Uterus (tissue), 4 donors: Measurements from ENCODE around the gene PRKD1. TPM values are rescaled to one million over a fixed set of nuclear protein-coding genes. Genes with fewer than 3 reads are reported as not detected.

Experiments
- DNase-seq, 2 donors: peaks; one replicate each; pipeline ENCODE4 v3.0.0-alpha.2; 2019 to 2020
- H3K27ac ChIP-seq, 2 donors: fragments of 200-600 bp; sonication (generic); 1 replicate in 1 of 2; 2 replicates in 1 of 2; pipeline ENCODE4 v1.5.1; 2016 to 2018
- H3K27me3 ChIP-seq, 2 donors: fragments of 200-600 bp; sonication (generic); one replicate each; pipeline ENCODE4 v1.5.1; 2018 to 2019; ENCODE audit warnings: control low read depth in 1 of 2
- H3K36me3 ChIP-seq, 2 donors: fragments of 200-600 bp; sonication (generic); one replicate each; pipeline ENCODE4 v1.5.1; 2019; ENCODE audit warnings: control low read depth in 1 of 2
- H3K4me1 ChIP-seq, 2 donors: fragments of 200-600 bp; sonication (generic); one replicate each; pipeline ENCODE4 v1.5.1; 2018 to 2019; ENCODE audit warnings: control low read depth in 1 of 2
- H3K4me3 ChIP-seq, 2 donors: fragments of 200-600 bp; sonication (generic); 1 replicate in 1 of 2; 2 replicates in 1 of 2; pipeline ENCODE4 v1.5.1; 2018 to 2019; ENCODE audit warnings: mild to moderate bottlenecking in 1 of 2
- H3K9me3 ChIP-seq, 2 donors: fragments of 200-600 bp; sonication (generic); one replicate each; pipeline ENCODE4 v1.5.1; 2019; ENCODE audit warnings: control low read depth in 1 of 2
- POLR2A ChIP-seq, 2 donors: fragments of 450-650 bp; IDR thresholded peaks; one replicate each; pipeline ENCODE4 v1.6.1; 2016; ENCODE audit warnings: antibody characterized with exemption in 2 of 2, mild to moderate bottlenecking in 1 of 2, moderate library complexity in 1 of 2
- intact Hi-C: fragments of 100-400 bp; cut with DNase I; formaldehyde crosslinking; loops from one replicate; pipeline ENCODE4 v1.15.1; 2023; ENCODE audit warnings: low total_unique reads
- total RNA-seq, 4 donors: library from RNA; depleted of rRNA in 3 of 4; stranded (reverse); fragments of >200 nt in 3 of 4; gene quantifications; one replicate each; pipeline versions ENCODE4 v1.1.0 to v1.2.4, GENCODE V29; 2014 to 2023
- TF ChIP-seq, protein P1 (sequence below), 4 experiments: fragments of 200-600 bp in 2 of 4; fragments of 450-650 bp in 2 of 4; sonication (generic) in 2 of 4; IDR thresholded peaks; one replicate each; pipeline ENCODE4 v1.5.1; 2016 to 2019; ENCODE audit warnings: antibody characterized with exemption in 4 of 4, mild to moderate bottlenecking in 2 of 4, moderate library complexity in 1 of 4
- donor health status: DM: yes; HTN: yes; CAD: no.

Gene PRKD1
- total RNA-seq, 4 donors from 2014 or later, result 6.4 to 47.9 (median 31.5) TPM

DNA sequence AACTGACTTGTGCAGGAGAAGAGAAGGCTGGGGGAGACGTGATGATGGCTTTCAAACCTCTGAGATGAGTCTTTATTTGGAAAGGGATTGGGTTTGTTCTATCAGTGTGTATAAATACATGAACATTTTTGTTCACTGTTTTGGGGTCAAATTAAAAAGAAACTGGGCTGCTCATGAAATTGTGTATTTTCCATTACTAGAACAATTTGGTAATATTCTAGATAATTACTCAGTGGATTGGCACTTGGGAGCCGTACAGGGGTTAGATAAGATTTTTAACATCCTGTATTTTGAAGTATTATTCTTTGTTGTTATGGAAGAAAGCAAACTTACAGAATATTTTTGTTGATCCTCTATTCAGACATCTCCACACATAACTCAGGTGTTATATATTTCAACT is 340.6 kb downstream of the PRKD1 start:
- H3K27ac ChIP-seq, result no peak overlapping the region
- TF ChIP-seq POLR2A (IDR thresholded peaks at IDR 0.05), result no peak
- TF ChIP-seq, protein P1, sequence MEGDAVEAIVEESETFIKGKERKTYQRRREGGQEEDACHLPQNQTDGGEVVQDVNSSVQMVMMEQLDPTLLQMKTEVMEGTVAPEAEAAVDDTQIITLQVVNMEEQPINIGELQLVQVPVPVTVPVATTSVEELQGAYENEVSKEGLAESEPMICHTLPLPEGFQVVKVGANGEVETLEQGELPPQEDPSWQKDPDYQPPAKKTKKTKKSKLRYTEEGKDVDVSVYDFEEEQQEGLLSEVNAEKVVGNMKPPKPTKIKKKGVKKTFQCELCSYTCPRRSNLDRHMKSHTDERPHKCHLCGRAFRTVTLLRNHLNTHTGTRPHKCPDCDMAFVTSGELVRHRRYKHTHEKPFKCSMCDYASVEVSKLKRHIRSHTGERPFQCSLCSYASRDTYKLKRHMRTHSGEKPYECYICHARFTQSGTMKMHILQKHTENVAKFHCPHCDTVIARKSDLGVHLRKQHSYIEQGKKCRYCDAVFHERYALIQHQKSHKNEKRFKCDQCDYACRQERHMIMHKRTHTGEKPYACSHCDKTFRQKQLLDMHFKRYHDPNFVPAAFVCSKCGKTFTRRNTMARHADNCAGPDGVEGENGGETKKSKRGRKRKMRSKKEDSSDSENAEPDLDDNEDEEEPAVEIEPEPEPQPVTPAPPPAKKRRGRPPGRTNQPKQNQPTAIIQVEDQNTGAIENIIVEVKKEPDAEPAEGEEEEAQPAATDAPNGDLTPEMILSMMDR (IDR thresholded peaks at IDR 0.05), result no peak
- no peak for DNase-seq
- no peaks in the 10 kb centered on the region for H3K9me3 ChIP-seq
- no peak overlapping the region for H3K4me3 ChIP-seq
- no peaks in the 10 kb centered on the region for H3K27me3 ChIP-seq
- intact Hi-C loops, result no loop called here
- no peaks in the 10 kb centered on the region for H3K36me3 ChIP-seq
- H3K4me1 ChIP-seq, result no peaks in the 10 kb centered on the region

DNA sequence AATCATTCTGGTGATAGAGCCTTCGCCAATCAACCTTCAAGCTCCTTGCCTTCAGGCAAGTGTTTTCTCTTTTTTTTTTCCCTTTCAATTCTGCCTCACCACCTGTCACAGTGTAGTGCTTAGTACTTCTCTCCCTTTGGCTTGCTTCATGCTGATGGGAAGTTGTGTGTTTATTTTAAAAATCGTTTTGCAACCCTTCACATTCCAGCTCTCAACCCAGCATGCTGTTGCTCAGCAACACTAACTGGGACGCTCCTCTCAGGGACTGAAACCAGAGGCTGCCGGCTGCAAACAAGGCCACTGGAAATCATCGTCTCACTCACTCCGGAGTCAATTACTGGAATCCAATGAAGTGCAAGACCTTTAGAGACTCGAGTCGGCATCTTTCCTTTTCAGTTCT is 342.7 kb downstream of the PRKD1 start:
- Histone ChIP-seq H3K27ac (no peak overlapping the region), H3K4me1 (no peaks in the 10 kb centered on the region), H3K36me3 (no peaks in the 10 kb centered on the region), H3K9me3 (no peaks in the 10 kb centered on the region), H3K4me3 (no peak overlapping the region), H3K27me3 (no peaks in the 10 kb centered on the region)
- peak in 1 of 2 donors; percentile 13 for DNase-seq
- intact Hi-C loops, result no loop called here
- TF ChIP-seq, protein P1 (IDR thresholded peaks at IDR 0.05), result no peak
- no peak for TF ChIP-seq POLR2A (IDR thresholded peaks at IDR 0.05)

DNA sequence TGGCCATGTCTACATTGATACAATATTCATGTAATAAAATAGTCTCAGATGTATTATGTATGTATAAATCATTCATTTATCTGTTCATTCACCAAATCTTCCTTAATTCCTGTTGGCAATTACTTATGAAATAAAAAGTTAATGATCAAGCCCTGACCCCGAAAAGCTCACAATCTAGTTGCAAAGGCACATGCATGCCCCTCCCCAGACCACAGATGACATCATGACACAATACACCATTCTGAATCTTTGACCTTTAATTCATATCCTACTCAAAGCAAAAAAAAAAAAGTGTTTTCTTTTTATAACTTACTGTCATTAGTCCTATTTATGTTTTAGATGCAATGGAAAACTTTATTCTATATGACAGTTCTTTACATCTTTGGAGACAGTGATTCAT is 346.9 kb downstream of the PRKD1 start:
- TF ChIP-seq POLR2A (IDR thresholded peaks at IDR 0.05), result no peak
- no peaks in the 10 kb centered on the region for H3K4me1 ChIP-seq
- intact Hi-C loops, result no loop called here
- no peak for DNase-seq
- H3K27ac ChIP-seq, result no peak overlapping the region
- H3K4me3 ChIP-seq, result no peak overlapping the region
- no peaks in the 10 kb centered on the region for H3K9me3 ChIP-seq
- no peaks in the 10 kb centered on the region for H3K27me3 ChIP-seq
- H3K36me3 ChIP-seq, result peaks cover 0 to 4% of the 10 kb centered on the region in 2 donors

DNA sequence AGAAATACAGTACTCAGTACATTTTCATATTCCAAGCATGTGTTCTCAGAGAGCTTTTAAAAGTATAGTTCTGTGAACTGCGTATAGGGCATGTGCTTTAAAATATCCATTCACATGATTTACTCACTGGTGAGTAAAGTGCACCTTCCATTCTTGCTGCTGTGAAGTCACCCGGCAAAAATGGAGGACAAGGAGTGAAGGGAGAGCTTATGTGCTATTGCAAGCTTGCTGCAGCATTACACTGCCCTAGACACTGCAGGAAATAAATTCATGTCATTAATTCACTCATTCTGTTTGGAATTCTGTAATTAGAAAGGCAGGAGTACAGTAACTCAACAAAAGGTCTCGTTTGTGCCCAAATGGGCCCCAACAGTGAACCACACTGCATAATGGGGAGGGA is 347.8 kb downstream of the PRKD1 start:
- intact Hi-C loops, result no loop called here
- Histone ChIP-seq H3K4me1 (no peaks in the 10 kb centered on the region), H3K9me3 (no peaks in the 10 kb centered on the region), H3K27me3 (no peaks in the 10 kb centered on the region), H3K27ac (no peak overlapping the region), H3K36me3 (peaks cover 0 to 4% of the 10 kb centered on the region in 2 donors), H3K4me3 (no peak overlapping the region)
- DNase-seq, result no peak
- TF ChIP-seq POLR2A (IDR thresholded peaks at IDR 0.05), result no peak
- TF ChIP-seq, protein P1 (IDR thresholded peaks at IDR 0.05), result no peak

DNA sequence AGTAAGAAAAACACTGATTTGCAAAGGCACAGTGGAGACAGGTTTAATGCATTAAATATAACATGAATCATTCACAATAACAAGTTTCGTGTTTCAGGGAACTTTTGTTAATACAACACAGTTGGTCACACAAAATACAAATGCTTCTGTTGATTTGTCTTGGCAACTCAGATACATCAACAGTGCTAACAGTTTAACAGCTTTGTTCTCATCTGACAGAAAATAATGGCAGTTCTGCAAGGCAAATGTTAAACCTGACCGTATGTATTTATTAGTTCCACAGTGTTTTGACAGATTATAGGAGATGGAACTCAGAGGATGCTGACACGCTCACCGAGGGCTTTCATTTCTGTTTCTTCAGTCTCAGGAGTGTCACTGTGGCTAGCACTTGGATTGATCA is 350.7 kb downstream of the PRKD1 start:
- no peak overlapping the region for H3K4me3 ChIP-seq
- no peaks in the 10 kb centered on the region for H3K4me1 ChIP-seq
- TF ChIP-seq, protein P1 (IDR thresholded peaks at IDR 0.05), result no peak
- TF ChIP-seq POLR2A (IDR thresholded peaks at IDR 0.05), result no peak
- intact Hi-C loops, result no loop called here
- H3K36me3 ChIP-seq, result peaks cover 0 to 4% of the 10 kb centered on the region in 2 donors
- no peaks in the 10 kb centered on the region for H3K27me3 ChIP-seq
- H3K27ac ChIP-seq, result no peak overlapping the region
- no peak for DNase-seq
- H3K9me3 ChIP-seq, result no peaks in the 10 kb centered on the region

DNA sequence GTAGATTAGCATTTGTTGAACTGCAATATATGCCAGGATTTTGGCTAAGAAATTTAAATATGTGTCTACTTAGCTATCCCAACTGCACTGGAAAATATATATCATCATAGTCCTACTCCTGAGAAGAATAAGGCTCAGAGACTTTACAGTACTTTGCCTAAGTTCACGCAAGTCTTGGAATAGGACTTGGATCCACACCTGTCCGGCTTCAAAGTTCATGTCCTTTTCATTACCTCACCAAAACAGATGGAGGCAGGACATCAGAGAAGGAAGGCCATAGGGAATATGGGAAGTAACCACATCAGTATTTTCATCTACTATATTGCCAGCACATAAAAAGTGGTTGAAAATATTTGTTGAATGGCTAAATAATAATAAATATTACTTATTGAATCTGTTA is 358.5 kb downstream of the PRKD1 start:
- Histone ChIP-seq H3K27ac (no peak overlapping the region), H3K36me3 (no peaks in the 10 kb centered on the region), H3K4me1 (no peaks in the 10 kb centered on the region), H3K4me3 (no peak overlapping the region), H3K9me3 (no peaks in the 10 kb centered on the region), H3K27me3 (no peaks in the 10 kb centered on the region)
- TF ChIP-seq, protein P1 (IDR thresholded peaks at IDR 0.05), result no peak
- TF ChIP-seq POLR2A (IDR thresholded peaks at IDR 0.05), result no peak
- intact Hi-C loops, result no loop called here
- DNase-seq, result no peak
